ENCODE measurements around the gene ALDH4A1. TPM values are rescaled to one million over a fixed set of nuclear protein-coding genes. Genes with fewer than 3 reads are reported as not detected.

The ALDH4A1 gene
- total RNA-seq, 1 experiment from 2014 or later: 18.1 TPM

DNA sequence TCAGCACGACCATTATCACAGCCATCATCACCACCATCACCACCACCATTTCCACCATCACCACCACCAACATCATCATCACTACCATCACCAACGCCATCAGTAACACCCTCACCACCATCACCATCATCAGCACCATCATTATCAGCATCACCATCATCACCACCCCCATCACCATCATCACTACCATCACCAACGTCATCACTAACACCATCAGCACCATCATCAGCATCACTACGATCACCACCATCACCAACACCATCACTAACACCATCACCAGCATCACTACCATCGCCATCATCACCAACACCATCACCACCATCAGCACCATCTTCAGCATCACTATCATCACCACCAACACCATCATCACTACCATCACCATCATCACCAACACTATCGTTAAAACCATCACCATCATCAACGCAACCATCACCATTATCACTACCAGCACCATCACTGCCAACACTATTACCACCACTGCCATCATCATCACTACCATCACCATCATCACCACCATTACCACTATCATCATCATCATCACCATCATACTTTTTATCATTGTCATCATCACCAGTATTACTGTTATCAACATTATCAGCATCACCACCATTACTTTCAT is 44.2 kb downstream of the ALDH4A1 start:
- no peak for TF ChIP-seq EZH2 (IDR thresholded peaks at IDR 0.05; ENCODE audit: low read length, unreplicated experiment)
- TF ChIP-seq, protein P1, sequence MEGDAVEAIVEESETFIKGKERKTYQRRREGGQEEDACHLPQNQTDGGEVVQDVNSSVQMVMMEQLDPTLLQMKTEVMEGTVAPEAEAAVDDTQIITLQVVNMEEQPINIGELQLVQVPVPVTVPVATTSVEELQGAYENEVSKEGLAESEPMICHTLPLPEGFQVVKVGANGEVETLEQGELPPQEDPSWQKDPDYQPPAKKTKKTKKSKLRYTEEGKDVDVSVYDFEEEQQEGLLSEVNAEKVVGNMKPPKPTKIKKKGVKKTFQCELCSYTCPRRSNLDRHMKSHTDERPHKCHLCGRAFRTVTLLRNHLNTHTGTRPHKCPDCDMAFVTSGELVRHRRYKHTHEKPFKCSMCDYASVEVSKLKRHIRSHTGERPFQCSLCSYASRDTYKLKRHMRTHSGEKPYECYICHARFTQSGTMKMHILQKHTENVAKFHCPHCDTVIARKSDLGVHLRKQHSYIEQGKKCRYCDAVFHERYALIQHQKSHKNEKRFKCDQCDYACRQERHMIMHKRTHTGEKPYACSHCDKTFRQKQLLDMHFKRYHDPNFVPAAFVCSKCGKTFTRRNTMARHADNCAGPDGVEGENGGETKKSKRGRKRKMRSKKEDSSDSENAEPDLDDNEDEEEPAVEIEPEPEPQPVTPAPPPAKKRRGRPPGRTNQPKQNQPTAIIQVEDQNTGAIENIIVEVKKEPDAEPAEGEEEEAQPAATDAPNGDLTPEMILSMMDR (conservative IDR thresholded peaks at IDR 0.05; ENCODE audit: low read depth, low read length): no peak
- no peak for TF ChIP-seq EZH2phosphoT487 (IDR thresholded peaks at IDR 0.05; ENCODE audit: borderline replicate concordance, low read length)
- Histone ChIP-seq H3K9me2 (replicated peaks; ENCODE audit: low read length) (no peaks in the 10 kb centered on the region), H3K4me2 (ENCODE audit: low read length) (no peak overlapping the region), H3K9me3 (ENCODE audit: low read length) (no peaks in the 10 kb centered on the region), H3K27ac (ENCODE audit: low read length) (no peak overlapping the region), H4K20me1 (ENCODE audit: low read length) (no peaks in the 10 kb centered on the region), H3F3A (ENCODE audit: low read length, unreplicated experiment) (no peaks in the 10 kb centered on the region), H3K4me1 (ENCODE audit: insufficient read depth, low read length) (no peaks in the 10 kb centered on the region), H2AFZ (ENCODE audit: low read length) (no peak overlapping the region), H3K79me2 (ENCODE audit: low read length) (no peaks in the 10 kb centered on the region), H3K36me3 (ENCODE audit: low read depth, low read length) (no peaks in the 10 kb centered on the region), H3K27me3 (ENCODE audit: low read length) (0 out of 2 replicates have a peak, but pooled peaks cover 1% of the 10 kb centered on the region), H3K4me3 (ENCODE audit: low read length) (no peak overlapping the region), H3K9ac (ENCODE audit: low read length) (no peak overlapping the region)
- ATAC-seq: no peak
- no peak for DNase-seq
- ChIA-PET CTCF (no interaction called here), POLR2A (ENCODE audit: unreplicated experiment) (no interaction called here)
- intact Hi-C loops (cut with micrococcal nuclease): no loop called here
- no TSS peak for BruUV-seq (replicated peaks)

DNA sequence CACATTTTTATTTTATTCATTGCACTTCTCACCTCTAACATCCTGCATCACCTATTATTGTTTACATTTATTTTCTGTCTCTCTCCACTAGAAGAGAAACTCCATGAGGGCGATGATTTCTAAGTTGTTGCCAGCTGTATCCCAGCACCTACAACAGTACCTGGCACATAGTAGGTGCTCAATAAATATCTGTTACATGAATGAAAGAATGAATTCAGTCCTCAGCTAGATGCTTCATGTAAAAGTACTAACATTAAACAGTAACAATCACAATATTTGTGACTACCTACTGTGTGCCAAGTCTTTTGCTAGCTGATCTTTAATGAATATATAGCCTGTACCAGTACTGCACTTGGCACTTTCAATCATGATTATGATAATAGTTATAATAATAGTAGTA is 45.9 kb downstream of the ALDH4A1 start:
- CTCF ChIA-PET: no interaction called here
- no peaks in the 10 kb centered on the region for H3K9me2 ChIP-seq (replicated peaks; ENCODE audit: low read length)
- no peak overlapping the region for H3K4me2 ChIP-seq (ENCODE audit: low read length)
- H3K27me3 ChIP-seq (ENCODE audit: low read length): peaks cover 19% of the 10 kb centered on the region
- no peak overlapping the region for H2AFZ ChIP-seq (ENCODE audit: low read length)
- POLR2A ChIA-PET (ENCODE audit: unreplicated experiment): no interaction called here
- no peaks in the 10 kb centered on the region for H3K4me1 ChIP-seq (ENCODE audit: insufficient read depth, low read length)
- ATAC-seq (no peak), DNase-seq (no peak)
- H3K9ac ChIP-seq (ENCODE audit: low read length): no peak overlapping the region
- no peaks in the 10 kb centered on the region for H4K20me1 ChIP-seq (ENCODE audit: low read length)
- no peak for TF ChIP-seq EZH2 (IDR thresholded peaks at IDR 0.05; ENCODE audit: low read length, unreplicated experiment)
- H3K4me3 ChIP-seq (ENCODE audit: low read length): no peak overlapping the region
- H3F3A ChIP-seq (ENCODE audit: low read length, unreplicated experiment): no peaks in the 10 kb centered on the region
- H3K79me2 ChIP-seq (ENCODE audit: low read length): no peaks in the 10 kb centered on the region
- H3K27ac ChIP-seq (ENCODE audit: low read length): no peak overlapping the region
- no peaks in the 10 kb centered on the region for H3K9me3 ChIP-seq (ENCODE audit: low read length)
- intact Hi-C loops (cut with micrococcal nuclease): no loop called here
- H3K36me3 ChIP-seq (ENCODE audit: low read depth, low read length): no peaks in the 10 kb centered on the region
- no TSS peak for BruUV-seq (replicated peaks)

DNA sequence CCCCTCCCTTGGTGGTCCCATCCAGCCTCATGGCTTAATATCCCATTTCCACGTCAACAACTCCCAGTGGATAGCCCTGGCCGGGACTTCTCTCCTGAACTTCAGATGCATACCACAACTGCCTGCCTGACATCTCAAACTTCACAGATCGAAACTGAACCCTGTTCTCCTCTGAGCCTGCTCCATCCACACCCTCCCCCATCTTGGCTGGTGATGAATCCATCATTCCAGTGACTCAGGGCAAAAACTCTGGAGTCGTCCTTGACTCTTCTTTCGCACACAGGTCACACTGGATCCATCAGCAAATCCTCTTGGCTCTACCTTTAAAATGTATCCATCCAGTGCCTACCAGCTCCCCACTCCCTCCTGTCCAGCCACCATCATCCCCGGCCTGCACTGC is 46.8 kb downstream of the ALDH4A1 start:
- H3K4me3 ChIP-seq (ENCODE audit: low read length): no peak overlapping the region

More for the DNA sequence above, 46.8 kb downstream of the ALDH4A1 start:
- Histone ChIP-seq H3F3A (ENCODE audit: low read length, unreplicated experiment) (no peaks in the 10 kb centered on the region), H3K9me2 (replicated peaks; ENCODE audit: low read length) (no peaks in the 10 kb centered on the region), H3K36me3 (ENCODE audit: low read depth, low read length) (no peaks in the 10 kb centered on the region), H3K4me1 (ENCODE audit: insufficient read depth, low read length) (no peaks in the 10 kb centered on the region), H3K9ac (ENCODE audit: low read length) (no peak overlapping the region), H2AFZ (ENCODE audit: low read length) (no peak overlapping the region), H4K20me1 (ENCODE audit: low read length) (no peaks in the 10 kb centered on the region), H3K79me2 (ENCODE audit: low read length) (no peaks in the 10 kb centered on the region), H3K27me3 (ENCODE audit: low read length) (peaks cover 19% of the 10 kb centered on the region), H3K9me3 (ENCODE audit: low read length) (no peaks in the 10 kb centered on the region), H3K4me2 (ENCODE audit: low read length) (no peak overlapping the region), H3K27ac (ENCODE audit: low read length) (no peak overlapping the region)
- intact Hi-C loops (cut with micrococcal nuclease): no loop called here
- POLR2A ChIA-PET (ENCODE audit: unreplicated experiment): no interaction called here
- no TSS peak for BruUV-seq (replicated peaks)
- ATAC-seq: no peak
- DNase-seq: no peak
- TF ChIP-seq EZH2phosphoT487 (IDR thresholded peaks at IDR 0.05; ENCODE audit: borderline replicate concordance, low read length): no peak
- TF ChIP-seq EZH2 (IDR thresholded peaks at IDR 0.05; ENCODE audit: low read length, unreplicated experiment): no peak
- TF ChIP-seq, protein P1 (conservative IDR thresholded peaks at IDR 0.05; ENCODE audit: low read depth, low read length): no peak
- CTCF ChIA-PET: no interaction called here
